ENCODE data around the gene CAB39. TPM values are rescaled to one million over a fixed set of nuclear protein-coding genes. Genes with fewer than 3 reads are reported as not detected.

CAB39 gene
- total and polyA plus RNA-seq, 5 experiments from 2014 or later = 62.5 to 107 (median 81.5) TPM

- POLR2A ChIA-PET = interaction anchor here (1.2 to 1.5 kb wide), 2 partner anchors 11 to 56 kb away, joined by 3 to 4 read pairs; no protein-coding TSS in a partner anchor
- Mint-ChIP-seq H3K27ac (peak overlapping the region in 9 of 10 donors; percentile 16 to 90 (median 77)), H3K4me3 (peak overlapping the region in 7 of 10 donors; percentile 6 to 69 (median 41)), H3K36me3 (peaks cover 4 to 38% (median 11%) of the 10 kb centered on the region in 3 donors), H3K4me1 (peaks cover 37 to 87% (median 78%) of the 10 kb centered on the region in 4 donors), H3K27me3 (no peaks in the 10 kb centered on the region), H3K9me3 (no peaks in the 10 kb centered on the region)
- peak; percentile 45 to 78 for ATAC-seq
- DNase-seq = peak in 1 of 10 donors; percentile 11
Measured at GRCh38 chr2:230779126-230779525, 66.5 kb downstream of the CAB39 start.

- no peak for DNase-seq
- peak overlapping the region in 5 of 10 donors; percentile 12 to 42 (median 24) for H3K4me3 Mint-ChIP-seq
- H3K9me3 Mint-ChIP-seq = peaks cover 0 to 2% (median 0%) of the 10 kb centered on the region in 9 donors
- H3K4me1 Mint-ChIP-seq = peaks cover 39 to 89% (median 79%) of the 10 kb centered on the region in 4 donors
- H3K27ac Mint-ChIP-seq = peak overlapping the region in 9 of 10 donors; percentile 3 to 90 (median 40)
- no peaks in the 10 kb centered on the region for H3K27me3 Mint-ChIP-seq
- POLR2A ChIA-PET = interaction anchor here (1.5 kb wide), 1 partner anchor 57 kb away, joined by 4 read pairs; no protein-coding TSS in a partner anchor
- peaks cover 4 to 43% (median 11%) of the 10 kb centered on the region in 3 donors for H3K36me3 Mint-ChIP-seq
- ATAC-seq = no peak
Measured at GRCh38 chr2:230779607-230780006, 67.0 kb downstream of the CAB39 start.

- Mint-ChIP-seq H3K36me3 (peaks cover 4 to 49% (median 13%) of the 10 kb centered on the region in 3 donors), H3K27ac (peak overlapping the region; percentile 9 to 85 (median 76)), H3K9me3 (peaks cover 0 to 2% (median 0%) of the 10 kb centered on the region in 9 donors), H3K4me3 (peak overlapping the region in 9 of 10 donors; percentile 4 to 71 (median 34)), H3K27me3 (no peaks in the 10 kb centered on the region), H3K4me1 (peaks cover 38 to 86% (median 75%) of the 10 kb centered on the region in 4 donors)
- DNase-seq (peak in 6 of 10 donors; percentile 23 to 68 (median 42)), ATAC-seq (peak; percentile 92 to 93)
- POLR2A ChIA-PET = interaction anchor here (0.9 to 1.3 kb wide), 4 partner anchors 8 to 61 kb away, joined by 3 to 4 read pairs (median 3); no protein-coding TSS in a partner anchor
Measured at GRCh38 chr2:230781130-230781797, 68.6 kb downstream of the CAB39 start.

GRCh38 chr2:230783101-230783500, 70.5 kb downstream of the CAB39 start:
- peaks cover 0 to 16% (median 7%) of the 10 kb centered on the region in 9 donors for H3K9me3 Mint-ChIP-seq
- peak overlapping the region in 2 of 10 donors; percentile 48 to 73 for H3K27ac Mint-ChIP-seq
- H3K4me1 Mint-ChIP-seq = peaks cover 34 to 79% (median 69%) of the 10 kb centered on the region in 4 donors
- POLR2A ChIA-PET = interaction anchor here (0.6 to 1.0 kb wide), 3 partner anchors 68 to 866 kb away, joined by 3 to 9 read pairs (median 5); no protein-coding TSS in a partner anchor
- peaks cover 10 to 54% (median 27%) of the 10 kb centered on the region in 3 donors for H3K36me3 Mint-ChIP-seq
- DNase-seq = no peak
- no peaks in the 10 kb centered on the region for H3K27me3 Mint-ChIP-seq
- peak overlapping the region in 1 of 10 donors; percentile 29 for H3K4me3 Mint-ChIP-seq
- no peak for ATAC-seq

GRCh38 chr2:230784795-230785194, 72.2 kb downstream of the CAB39 start:
- Mint-ChIP-seq H3K4me1 (peaks cover 26 to 72% (median 62%) of the 10 kb centered on the region in 4 donors), H3K27me3 (no peaks in the 10 kb centered on the region), H3K36me3 (peaks cover 24 to 66% (median 43%) of the 10 kb centered on the region in 3 donors), H3K9me3 (peaks cover 0 to 27% (median 15%) of the 10 kb centered on the region in 9 donors), H3K27ac (peak overlapping the region in 4 of 10 donors; percentile 22 to 68 (median 47)), H3K4me3 (no peak overlapping the region)
- ATAC-seq = no peak
- POLR2A ChIA-PET = no interaction called here
- no peak for DNase-seq

GRCh38 chr2:230785346-230785745, 72.7 kb downstream of the CAB39 start:
- Mint-ChIP-seq H3K36me3 (peaks cover 28 to 70% (median 45%) of the 10 kb centered on the region in 3 donors), H3K4me3 (peak overlapping the region in 1 of 10 donors; percentile 16), H3K27me3 (no peaks in the 10 kb centered on the region), H3K9me3 (peaks cover 0 to 27% (median 15%) of the 10 kb centered on the region in 9 donors), H3K27ac (peak overlapping the region in 5 of 10 donors; percentile 29 to 77 (median 66)), H3K4me1 (peaks cover 28 to 71% (median 60%) of the 10 kb centered on the region in 4 donors)
- no peak for DNase-seq
- POLR2A ChIA-PET = interaction anchor here (1.2 to 1.4 kb wide), 2 partner anchors 9 to 73 kb away, joined by 4 to 9 read pairs; no protein-coding TSS in a partner anchor
- no peak for ATAC-seq

- H3K9me3 Mint-ChIP-seq = peaks cover 0 to 27% (median 15%) of the 10 kb centered on the region in 9 donors
Measured at GRCh38 chr2:230787101-230787500, 74.5 kb downstream of the CAB39 start.

GRCh38 chr2:230788554-230789175, 76.0 kb downstream of the CAB39 start:
- peaks cover 30 to 87% (median 53%) of the 10 kb centered on the region in 3 donors for H3K36me3 Mint-ChIP-seq
- H3K4me3 Mint-ChIP-seq = no peak overlapping the region
- ATAC-seq (no peak), DNase-seq (no peak)
- peaks cover 0 to 27% (median 15%) of the 10 kb centered on the region in 9 donors for H3K9me3 Mint-ChIP-seq
- H3K27me3 Mint-ChIP-seq = no peaks in the 10 kb centered on the region
- peak overlapping the region in 5 of 10 donors; percentile 5 to 87 (median 19) for H3K27ac Mint-ChIP-seq
- H3K4me1 Mint-ChIP-seq = peaks cover 19 to 67% (median 58%) of the 10 kb centered on the region in 4 donors
- POLR2A ChIA-PET = interaction anchor here (0.6 to 1.1 kb wide), 2 partner anchors 75 to 118 kb away, joined by 3 to 4 read pairs; no protein-coding TSS in a partner anchor

More at GRCh38 chr2:230787101-230787500, 74.5 kb downstream of the CAB39 start:
- peaks cover 19 to 60% (median 52%) of the 10 kb centered on the region in 4 donors for H3K4me1 Mint-ChIP-seq
- H3K27ac Mint-ChIP-seq = peak overlapping the region in 2 of 10 donors; percentile 22 to 47
- DNase-seq (no peak), ATAC-seq (no peak)
- H3K4me3 Mint-ChIP-seq = no peak overlapping the region
- H3K36me3 Mint-ChIP-seq = peaks cover 30 to 79% (median 47%) of the 10 kb centered on the region in 3 donors
- POLR2A ChIA-PET = no interaction called here
- no peaks in the 10 kb centered on the region for H3K27me3 Mint-ChIP-seq

- H3K4me3 Mint-ChIP-seq = no peak overlapping the region
- peak overlapping the region in 9 of 10 donors; percentile 12 to 87 (median 56) for H3K27ac Mint-ChIP-seq
- POLR2A ChIA-PET = no interaction called here
- H3K36me3 Mint-ChIP-seq = peaks cover 30 to 79% (median 46%) of the 10 kb centered on the region in 3 donors
- DNase-seq (no peak), ATAC-seq (no peak)
- no peaks in the 10 kb centered on the region for H3K27me3 Mint-ChIP-seq
- H3K4me1 Mint-ChIP-seq = peaks cover 21 to 67% (median 55%) of the 10 kb centered on the region in 4 donors
- H3K9me3 Mint-ChIP-seq = peaks cover 0 to 27% (median 15%) of the 10 kb centered on the region in 9 donors
Measured at GRCh38 chr2:230790981-230791380, 78.3 kb downstream of the CAB39 start.

- POLR2A ChIA-PET = interaction anchor here (0.6 to 1.3 kb wide), 4 partner anchors 12 to 80 kb away, joined by 3 to 9 read pairs (median 4); no protein-coding TSS in a partner anchor
Measured at GRCh38 chr2:230793572-230794359, 81.1 kb downstream of the CAB39 start.

GRCh38 chr2:230794497-230794896, 81.9 kb downstream of the CAB39 start:
- Mint-ChIP-seq H3K36me3 (peaks cover 11 to 60% (median 14%) of the 10 kb centered on the region in 3 donors), H3K4me1 (peaks cover 27 to 49% (median 43%) of the 10 kb centered on the region in 4 donors), H3K27me3 (no peaks in the 10 kb centered on the region), H3K27ac (peak overlapping the region in 8 of 10 donors; percentile 65 to 93 (median 88)), H3K4me3 (peak overlapping the region; percentile 0 to 91 (median 68)), H3K9me3 (peaks cover 0 to 3% (median 0%) of the 10 kb centered on the region in 9 donors)
- POLR2A ChIA-PET = interaction anchor here (0.6 to 1.3 kb wide), 5 partner anchors 13 to 134 kb away, joined by 3 to 9 read pairs (median 3); no protein-coding TSS in a partner anchor
- DNase-seq (peak in 6 of 10 donors; percentile 12 to 25 (median 16)), ATAC-seq (peak; percentile 13 to 43)

More at GRCh38 chr2:230793572-230794359, 81.1 kb downstream of the CAB39 start:
- no peaks in the 10 kb centered on the region for H3K27me3 Mint-ChIP-seq
- H3K9me3 Mint-ChIP-seq = peaks cover 0 to 9% (median 5%) of the 10 kb centered on the region in 9 donors
- ATAC-seq (peak; percentile 93), DNase-seq (peak; percentile 7 to 72 (median 54))
- H3K27ac Mint-ChIP-seq = peak overlapping the region in 8 of 10 donors; percentile 65 to 93 (median 88)
- peaks cover 27 to 55% (median 49%) of the 10 kb centered on the region in 4 donors for H3K4me1 Mint-ChIP-seq
- H3K36me3 Mint-ChIP-seq = peaks cover 19 to 59% (median 21%) of the 10 kb centered on the region in 3 donors
- H3K4me3 Mint-ChIP-seq = peak overlapping the region; percentile 0 to 91 (median 68)
